ENCODE measurements around the gene CACFD1.

CACFD1 gene

GRCh38 chr9:133487331-133487725 lies 27.6 kb downstream of the CACFD1 start:
- ChIA-PET CTCF (interaction anchor here (1.1 to 10.0 kb wide), 23 partner anchors 8 to 514 kb away, joined by 3 to 112 read pairs (median 4); partner anchors contain the start of genes SURF1 and SURF2), POLR2A (no interaction called here)
- no peak for DNase-seq (ENCODE audit: low read depth, low spot score)
- TF ChIP-seq, protein P1, sequence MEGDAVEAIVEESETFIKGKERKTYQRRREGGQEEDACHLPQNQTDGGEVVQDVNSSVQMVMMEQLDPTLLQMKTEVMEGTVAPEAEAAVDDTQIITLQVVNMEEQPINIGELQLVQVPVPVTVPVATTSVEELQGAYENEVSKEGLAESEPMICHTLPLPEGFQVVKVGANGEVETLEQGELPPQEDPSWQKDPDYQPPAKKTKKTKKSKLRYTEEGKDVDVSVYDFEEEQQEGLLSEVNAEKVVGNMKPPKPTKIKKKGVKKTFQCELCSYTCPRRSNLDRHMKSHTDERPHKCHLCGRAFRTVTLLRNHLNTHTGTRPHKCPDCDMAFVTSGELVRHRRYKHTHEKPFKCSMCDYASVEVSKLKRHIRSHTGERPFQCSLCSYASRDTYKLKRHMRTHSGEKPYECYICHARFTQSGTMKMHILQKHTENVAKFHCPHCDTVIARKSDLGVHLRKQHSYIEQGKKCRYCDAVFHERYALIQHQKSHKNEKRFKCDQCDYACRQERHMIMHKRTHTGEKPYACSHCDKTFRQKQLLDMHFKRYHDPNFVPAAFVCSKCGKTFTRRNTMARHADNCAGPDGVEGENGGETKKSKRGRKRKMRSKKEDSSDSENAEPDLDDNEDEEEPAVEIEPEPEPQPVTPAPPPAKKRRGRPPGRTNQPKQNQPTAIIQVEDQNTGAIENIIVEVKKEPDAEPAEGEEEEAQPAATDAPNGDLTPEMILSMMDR (IDR thresholded peaks at IDR 0.05; ENCODE audit: insufficient read depth, low read length, missing control alignments): no peak
- H3K4me3 ChIP-seq (ENCODE audit: low read depth, low read length): no peak overlapping the region

- H3K4me3 ChIP-seq (ENCODE audit: low read depth, low read length): no peak overlapping the region
- no peak for DNase-seq (ENCODE audit: low read depth, low spot score)
- TF ChIP-seq, protein P1 (IDR thresholded peaks at IDR 0.05; ENCODE audit: insufficient read depth, low read length, missing control alignments): no peak
- ChIA-PET POLR2A (no interaction called here), CTCF (interaction anchor here (0.9 to 10.0 kb wide), 5 partner anchors 12 to 467 kb away, joined by 3 to 112 read pairs (median 3); no protein-coding TSS in a partner anchor)
Measured at GRCh38 chr9:133488686-133489252, 29.0 kb downstream of the CACFD1 start.

GRCh38 chr9:133489253-133490190 lies 29.7 kb downstream of the CACFD1 start:
- H3K4me3 ChIP-seq (ENCODE audit: low read depth, low read length): no peak overlapping the region
- ChIA-PET POLR2A (no interaction called here), CTCF (interaction anchor here (0.8 to 10.0 kb wide), 6 partner anchors 9 to 302 kb away, joined by 3 to 112 read pairs (median 4); no protein-coding TSS in a partner anchor)
- TF ChIP-seq, protein P1 (IDR thresholded peaks at IDR 0.05; ENCODE audit: insufficient read depth, low read length, missing control alignments): no peak
- no peak for DNase-seq (ENCODE audit: low read depth, low spot score)

GRCh38 chr9:133490201-133490681 lies 30.5 kb downstream of the CACFD1 start:
- DNase-seq (ENCODE audit: low read depth, low spot score): no peak
- no peak overlapping the region for H3K4me3 ChIP-seq (ENCODE audit: low read depth, low read length)
- POLR2A ChIA-PET: interaction anchor here (0.6 to 0.7 kb wide), 2 partner anchors 115 to 142 kb away, joined by 3 to 4 read pairs; partner anchors contain the start of genes MED22 and RPL7A
- CTCF ChIA-PET: interaction anchor here (0.8 to 10.0 kb wide), 4 partner anchors 9 to 303 kb away, joined by 3 to 112 read pairs (median 7); no protein-coding TSS in a partner anchor
- TF ChIP-seq, protein P1 (IDR thresholded peaks at IDR 0.05; ENCODE audit: insufficient read depth, low read length, missing control alignments): no peak

- no peak for DNase-seq (ENCODE audit: low read depth, low spot score)
- no peak overlapping the region for H3K4me3 ChIP-seq (ENCODE audit: low read depth, low read length)
- POLR2A ChIA-PET: interaction anchor here (0.6 to 0.7 kb wide), 2 partner anchors 116 to 143 kb away, joined by 3 to 4 read pairs; partner anchors contain the start of genes MED22 and RPL7A
- CTCF ChIA-PET: interaction anchor here (2.1 to 10.0 kb wide), 2 partner anchors 8 to 303 kb away, joined by 9 to 112 read pairs; no protein-coding TSS in a partner anchor
- TF ChIP-seq, protein P1 (IDR thresholded peaks at IDR 0.05; ENCODE audit: insufficient read depth, low read length, missing control alignments): no peak
Measured at GRCh38 chr9:133490865-133491655, 31.3 kb downstream of the CACFD1 start.
